Panc1 (cell line): Measurements from ENCODE around the gene ZSCAN31. TPM values are rescaled to one million over a fixed set of nuclear protein-coding genes. Genes with fewer than 3 reads are reported as not detected.

ENCODE experiments used
- ATAC-seq: fragments of 200-7000 bp; cut with Tn5 transposase; 2 replicates; pipeline ENCODE4 v1.9.1; 2020; ENCODE audit warnings: mild to moderate bottlenecking, moderate library complexity
- BruUV-seq: library from RNA; stranded (reverse); fragments of 400-500 nt; replicated peaks from 2 replicates; lab custom pipeline; 2021; lab: Mats Ljungman, UMichigan
- CTCF ChIA-PET: fragments of 300-600 bp; sonication (Branson Sonifier 250); formaldehyde crosslinking; loops from one replicate; lab custom pipeline; 2022; ENCODE audit warnings: antibody characterized with exemption; lab: Charles Lee
- POLR2A ChIA-PET: fragments of 300-600 bp; sonication (Branson Sonifier 250); formaldehyde crosslinking; loops from one replicate; lab custom pipeline; 2022; ENCODE audit warnings: antibody characterized with exemption; lab: Charles Lee
- DNase-seq: peaks from one replicate; pipeline ENCODE4 v3.0.0-alpha.2; 2010; ENCODE audit warnings: low read depth, low spot score
- H3K27ac ChIP-seq: 2 replicates; pipeline ENCODE4 v1.5.1; 2011; ENCODE audit warnings: mild to moderate bottlenecking, low read length, inconsistent platforms
- H3K27me3 ChIP-seq: fragments of 200-500 bp; sonication (Bioruptor generic); 2 replicates; pipeline ENCODE4 v1.6.0; 2014; ENCODE audit warnings: low read length, inconsistent platforms; ENCODE audit not compliant: control insufficient read depth, insufficient read depth
- H3K36me3 ChIP-seq: fragments of 200-500 bp; sonication (Bioruptor generic); 2 replicates; pipeline ENCODE4 v1.5.1; 2014; ENCODE audit warnings: inconsistent platforms, mild to moderate bottlenecking, low read length, moderate library complexity; ENCODE audit not compliant: control insufficient read depth, insufficient read depth
- H3K4me1 ChIP-seq: 2 replicates; pipeline ENCODE4 v1.5.1; 2011; ENCODE audit warnings: inconsistent platforms, mild to moderate bottlenecking, low read length, moderate library complexity; ENCODE audit not compliant: control insufficient read depth, insufficient read depth
- H3K4me3 ChIP-seq, 2 experiments: 2 replicates each; pipeline ENCODE4 v1.5.1; 2011 to 2012; ENCODE audit warnings: low read depth in 2 of 2, low read length in 2 of 2, mild to moderate bottlenecking in 2 of 2, inconsistent platforms in 1 of 2, moderate library complexity in 1 of 2
- H3K9me3 ChIP-seq: fragments of 200-500 bp; sonication (Bioruptor generic); 2 replicates; pipeline ENCODE4 v1.5.1; 2014; ENCODE audit warnings: low read depth, mild to moderate bottlenecking, inconsistent platforms, low read length, moderate library complexity; ENCODE audit not compliant: control insufficient read depth, insufficient read depth
- CTCF ChIP-seq: fragments of 450-650 bp; IDR thresholded peaks from 2 replicates; pipeline ENCODE4 v1.5.1; 2017; ENCODE audit warnings: mild to moderate bottlenecking
- POLR2AphosphoS5 ChIP-seq: IDR thresholded peaks from 2 replicates; pipeline ENCODE4 v1.6.1; 2012; ENCODE audit warnings: mild to moderate bottlenecking, low read depth, low read length, moderate library complexity
- REST ChIP-seq, 2 experiments: IDR thresholded peaks; 2 replicates each; pipeline ENCODE4 v1.6.1; 2011 to 2012; ENCODE audit warnings: low read depth in 2 of 2, control low read depth in 1 of 2, low read length in 1 of 2, mild to moderate bottlenecking in 1 of 2, moderate library complexity in 1 of 2; ENCODE audit not compliant: insufficient read depth in 1 of 2
- SIN3A ChIP-seq: IDR thresholded peaks from 2 replicates; pipeline ENCODE4 v1.6.1; 2012; ENCODE audit warnings: low read depth, mild to moderate bottlenecking, low read length, moderate library complexity, borderline replicate concordance; ENCODE audit not compliant: insufficient read depth
- TCF7L2 ChIP-seq: IDR thresholded peaks from 2 replicates; pipeline ENCODE4 v1.6.1; 2011; ENCODE audit warnings: mild to moderate bottlenecking, low read depth, low read length, inconsistent platforms
- in situ Hi-C: cut with HindIII; loops from 2 replicates; pipeline ENCODE4 v1.10.0; 2016; ENCODE audit warnings: low sequenced_read_pairs, low pct_unique_long_range_greater_than_20kb
- intact Hi-C: fragments of 100-400 bp; cut with micrococcal nuclease; formaldehyde crosslinking; loops from one replicate; pipeline ENCODE4 v1.10.0; 2022; ENCODE audit not compliant: unreplicated experiment
- total RNA-seq: library from RNA; stranded (reverse); gene quantifications from one replicate; pipeline ENCODE4 v1.2.1, GENCODE V29; 2021; ENCODE audit not compliant: unreplicated experiment

The ZSCAN31 gene
- total RNA-seq, 1 experiment from 2014 or later: 10.4 TPM

- intact Hi-C loops (no loop called here), in situ Hi-C loops (no loop called here)
- H3K4me1 ChIP-seq: no peaks in the 10 kb centered on the region
- POLR2A ChIA-PET: no interaction called here
- CTCF ChIA-PET: no interaction called here
- no TSS peak for BruUV-seq
- no peak for TF ChIP-seq TCF7L2
- no peak for TF ChIP-seq SIN3A
- no peak for TF ChIP-seq CTCF
- no peak for TF ChIP-seq REST (IDR thresholded peaks at IDR 0.05; ENCODE audit: insufficient read depth in 1 of 2, low read depth in 2 of 2, low read length in 1 of 2)
- TF ChIP-seq POLR2AphosphoS5: no peak
- no peaks in the 10 kb centered on the region for H3K9me3 ChIP-seq
- no peaks in the 10 kb centered on the region for H3K27me3 ChIP-seq
- H3K36me3 ChIP-seq: no peaks in the 10 kb centered on the region
- ATAC-seq (no peak), DNase-seq (no peak)
- H3K27ac ChIP-seq: no peak overlapping the region
- H3K4me3 ChIP-seq: no peak overlapping the region
Observed at GRCh38 chr6:28296520-28297060, 39.4 kb downstream of the ZSCAN31 start.

- Histone ChIP-seq H3K4me1 (no peaks in the 10 kb centered on the region), H3K27ac (no peak overlapping the region), H3K4me3 (no peak overlapping the region), H3K27me3 (no peaks in the 10 kb centered on the region), H3K36me3 (no peaks in the 10 kb centered on the region), H3K9me3 (no peaks in the 10 kb centered on the region)
- intact Hi-C loops (no loop called here), in situ Hi-C loops (no loop called here)
- TF ChIP-seq REST (IDR thresholded peaks at IDR 0.05; ENCODE audit: insufficient read depth in 1 of 2, low read depth in 2 of 2, low read length in 1 of 2) (no peak), TCF7L2 (no peak), POLR2AphosphoS5 (no peak), CTCF (no peak), SIN3A (no peak)
- DNase-seq (no peak), ATAC-seq (no peak)
- no TSS peak for BruUV-seq
- ChIA-PET POLR2A (no interaction called here), CTCF (no interaction called here)
Observed at GRCh38 chr6:28295326-28295725, 40.6 kb downstream of the ZSCAN31 start.
